Measurements from ENCODE around the gene MAMDC4. TPM values are rescaled to one million over a fixed set of nuclear protein-coding genes. Genes with fewer than 3 reads are reported as not detected.
A peak's percentile ranks its signal among the peaks of the same experiment; 100 is the strongest.

Gene MAMDC4
- total RNA-seq, 1 donor from 2014 or later: 36.7 TPM

GRCh38 chr9:136849960-136850865, 1.9 kb upstream of the MAMDC4 start:
- peak overlapping the region; percentile 93 for H3K4me3 Mint-ChIP-seq (ENCODE audit: low read depth)
- peaks cover 6% of the 10 kb centered on the region for H3K27me3 Mint-ChIP-seq
- H3K36me3 Mint-ChIP-seq (ENCODE audit: insufficient read depth): peaks cover 2% of the 10 kb centered on the region
- TF ChIP-seq CTCF (IDR thresholded peaks at IDR 0.05; ENCODE audit: unreplicated experiment): no peak
- no peaks in the 10 kb centered on the region for H3K9me3 Mint-ChIP-seq (ENCODE audit: low read depth)
- no peak for DNase-seq (ENCODE audit: low spot score, unreplicated experiment)
- peaks cover 3% of the 10 kb centered on the region for H3K4me1 Mint-ChIP-seq (ENCODE audit: low read depth)
- H3K27ac Mint-ChIP-seq: peak overlapping the region; percentile 93

GRCh38 chr9:136850866-136851775, 1.0 kb upstream of the MAMDC4 start:
- Mint-ChIP-seq H3K27ac (no peak overlapping the region), H3K4me1 (ENCODE audit: low read depth) (peaks cover 3% of the 10 kb centered on the region), H3K4me3 (ENCODE audit: low read depth) (no peak overlapping the region), H3K36me3 (ENCODE audit: insufficient read depth) (peaks cover 2% of the 10 kb centered on the region), H3K9me3 (ENCODE audit: low read depth) (no peaks in the 10 kb centered on the region), H3K27me3 (peaks cover 6% of the 10 kb centered on the region)
- no peak for DNase-seq (ENCODE audit: low spot score, unreplicated experiment)
- TF ChIP-seq CTCF (IDR thresholded peaks at IDR 0.05; ENCODE audit: unreplicated experiment): no peak

- no peak for TF ChIP-seq CTCF (IDR thresholded peaks at IDR 0.05; ENCODE audit: unreplicated experiment)
- DNase-seq (ENCODE audit: low spot score, unreplicated experiment): no peak
- no peaks in the 10 kb centered on the region for H3K36me3 Mint-ChIP-seq (ENCODE audit: insufficient read depth)
- H3K9me3 Mint-ChIP-seq (ENCODE audit: low read depth): no peaks in the 10 kb centered on the region
- no peaks in the 10 kb centered on the region for H3K27me3 Mint-ChIP-seq
- H3K4me1 Mint-ChIP-seq (ENCODE audit: low read depth): peaks cover 3% of the 10 kb centered on the region
- H3K27ac Mint-ChIP-seq: peak overlapping the region; percentile 24
- no peak overlapping the region for H3K4me3 Mint-ChIP-seq (ENCODE audit: low read depth)
Measured at GRCh38 chr9:136852664-136853595, 784 bp downstream of the MAMDC4 start.

- Mint-ChIP-seq H3K27ac (no peak overlapping the region), H3K4me3 (ENCODE audit: low read depth) (no peak overlapping the region), H3K9me3 (ENCODE audit: low read depth) (no peaks in the 10 kb centered on the region), H3K27me3 (no peaks in the 10 kb centered on the region), H3K36me3 (ENCODE audit: insufficient read depth) (no peaks in the 10 kb centered on the region), H3K4me1 (ENCODE audit: low read depth) (peaks cover 2% of the 10 kb centered on the region)
- no peak for DNase-seq (ENCODE audit: low spot score, unreplicated experiment)
- no peak for TF ChIP-seq CTCF (IDR thresholded peaks at IDR 0.05; ENCODE audit: unreplicated experiment)
Measured at GRCh38 chr9:136853596-136854112, 1.5 kb downstream of the MAMDC4 start.

Data from progenitor cell of endocrine pancreas (in vitro differentiated cells).